PC-3 (cell line): ENCODE data around the gene FRMD6.

Experiments used
- EZH2phosphoT487 ChIP-seq: fragments of 300-600 bp; sonication (generic); IDR thresholded peaks from 2 replicates; pipeline ENCODE4 v1.6.1; 2018; ENCODE audit warnings: mild to moderate bottlenecking, antibody characterized with exemption, low read length, borderline replicate concordance
- TF ChIP-seq, protein P1 (sequence below): fragments of 300-600 bp; sonication (generic); conservative IDR thresholded peaks from 2 replicates; pipeline ENCODE4 v1.5.1; 2017; ENCODE audit warnings: antibody characterized with exemption, low read depth, mild to moderate bottlenecking, low read length

DNA sequence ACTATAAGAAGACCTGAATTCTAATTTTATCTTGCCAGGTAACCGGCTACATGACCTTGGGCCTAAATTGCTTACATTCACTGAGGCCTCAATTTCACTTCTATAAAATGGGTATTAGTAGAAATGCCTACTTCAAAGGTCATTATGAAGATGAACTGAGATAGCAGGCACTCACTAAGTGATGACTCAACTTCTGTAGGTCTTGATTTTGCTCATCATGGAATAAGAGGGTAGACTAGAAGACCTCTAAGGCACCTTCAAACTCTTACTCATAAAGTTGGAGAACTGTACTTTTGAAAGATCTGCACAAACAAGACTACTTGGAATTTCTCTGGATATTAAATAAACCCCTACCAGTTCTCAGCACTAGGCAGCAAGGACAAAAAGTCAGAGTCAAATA lies 39.3 kb upstream of the FRMD6 start:
- no peak for TF ChIP-seq EZH2phosphoT487
- TF ChIP-seq, protein P1, sequence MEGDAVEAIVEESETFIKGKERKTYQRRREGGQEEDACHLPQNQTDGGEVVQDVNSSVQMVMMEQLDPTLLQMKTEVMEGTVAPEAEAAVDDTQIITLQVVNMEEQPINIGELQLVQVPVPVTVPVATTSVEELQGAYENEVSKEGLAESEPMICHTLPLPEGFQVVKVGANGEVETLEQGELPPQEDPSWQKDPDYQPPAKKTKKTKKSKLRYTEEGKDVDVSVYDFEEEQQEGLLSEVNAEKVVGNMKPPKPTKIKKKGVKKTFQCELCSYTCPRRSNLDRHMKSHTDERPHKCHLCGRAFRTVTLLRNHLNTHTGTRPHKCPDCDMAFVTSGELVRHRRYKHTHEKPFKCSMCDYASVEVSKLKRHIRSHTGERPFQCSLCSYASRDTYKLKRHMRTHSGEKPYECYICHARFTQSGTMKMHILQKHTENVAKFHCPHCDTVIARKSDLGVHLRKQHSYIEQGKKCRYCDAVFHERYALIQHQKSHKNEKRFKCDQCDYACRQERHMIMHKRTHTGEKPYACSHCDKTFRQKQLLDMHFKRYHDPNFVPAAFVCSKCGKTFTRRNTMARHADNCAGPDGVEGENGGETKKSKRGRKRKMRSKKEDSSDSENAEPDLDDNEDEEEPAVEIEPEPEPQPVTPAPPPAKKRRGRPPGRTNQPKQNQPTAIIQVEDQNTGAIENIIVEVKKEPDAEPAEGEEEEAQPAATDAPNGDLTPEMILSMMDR: no peak
